Left lung (tissue), 10 donors: ENCODE data around the gene ULK4. TPM values are rescaled to one million over a fixed set of nuclear protein-coding genes. Genes with fewer than 3 reads are reported as not detected.

ENCODE experiments used
- ATAC-seq: fragments of 200-7000 bp; cut with Tn5 transposase; one replicate; pipeline ENCODE4 v1.9.1; 2020; ENCODE audit warnings: moderate library complexity
- DNase-seq, 4 donors: peaks; one replicate each; pipeline ENCODE4 v3.0.0-alpha.2; 2013 to 2020
- H3K27ac ChIP-seq, 2 donors: fragments of 200-600 bp; sonication (generic) in 1 of 2; one replicate each; pipeline versions ENCODE4 v1.5.0 to v1.8.0; 2020 to 2021
- H3K27me3 ChIP-seq, 2 donors: fragments of 200-600 bp; sonication (generic) in 1 of 2; one replicate each; pipeline versions ENCODE4 v1.5.0 to v1.8.0; 2020 to 2021
- H3K36me3 ChIP-seq, 2 donors: fragments of 200-600 bp; sonication (generic) in 1 of 2; one replicate each; pipeline versions ENCODE4 v1.5.0 to v1.8.0; 2020 to 2021
- H3K4me1 ChIP-seq, 2 donors: fragments of 200-600 bp; one replicate each; pipeline ENCODE4 v1.8.0; 2021
- H3K4me3 ChIP-seq, 2 donors: fragments of 200-600 bp; sonication (generic) in 1 of 2; one replicate each; pipeline versions ENCODE4 v1.5.0 to v1.8.0; 2020 to 2021; ENCODE audit warnings: mild to moderate bottlenecking in 1 of 2
- H3K9me3 ChIP-seq, 2 donors: fragments of 200-600 bp; sonication (generic) in 1 of 2; one replicate each; pipeline versions ENCODE4 v1.5.0 to v1.8.0; 2020 to 2021
- intact Hi-C, 2 donors: fragments of 100-400 bp; cut with DNase I; formaldehyde crosslinking; loops; one replicate each; pipeline versions ENCODE4 v1.11.2 to v1.14.2; 2022
- polyA plus RNA-seq, 6 donors: library from polyadenylated mRNA; unstranded; fragments of 120-200 nt; gene quantifications; one replicate each; pipeline ENCODE4 v1.2.1, GENCODE V29; 2013; ENCODE audit not compliant: insufficient read length in 6 of 6
- total RNA-seq, 2 donors: library from RNA; stranded (reverse); fragmentation: NEBNext Ultra II Directional; extraction: Animal tissue kit (Norgen Biotek cat#: 25700); gene quantifications; one replicate each; pipeline ENCODE4 v1.2.1, GENCODE V29; 2021
- TF ChIP-seq, protein P1 (sequence below), 2 donors: fragments of 200-600 bp; sonication (generic) in 1 of 2; IDR thresholded peaks; one replicate each; pipeline versions ENCODE4 v1.5.0 to v1.8.0; 2021; ENCODE audit warnings: antibody characterized with exemption in 2 of 2
- donor health status: DM: no; HTN: yes; CAD: no.
- donor health status: DM: no; HTN: no; CAD: no.

The ULK4 gene
- total and polyA plus RNA-seq, 8 donors, result 3.9 to 12.1 (median 5.6) TPM

DNA sequence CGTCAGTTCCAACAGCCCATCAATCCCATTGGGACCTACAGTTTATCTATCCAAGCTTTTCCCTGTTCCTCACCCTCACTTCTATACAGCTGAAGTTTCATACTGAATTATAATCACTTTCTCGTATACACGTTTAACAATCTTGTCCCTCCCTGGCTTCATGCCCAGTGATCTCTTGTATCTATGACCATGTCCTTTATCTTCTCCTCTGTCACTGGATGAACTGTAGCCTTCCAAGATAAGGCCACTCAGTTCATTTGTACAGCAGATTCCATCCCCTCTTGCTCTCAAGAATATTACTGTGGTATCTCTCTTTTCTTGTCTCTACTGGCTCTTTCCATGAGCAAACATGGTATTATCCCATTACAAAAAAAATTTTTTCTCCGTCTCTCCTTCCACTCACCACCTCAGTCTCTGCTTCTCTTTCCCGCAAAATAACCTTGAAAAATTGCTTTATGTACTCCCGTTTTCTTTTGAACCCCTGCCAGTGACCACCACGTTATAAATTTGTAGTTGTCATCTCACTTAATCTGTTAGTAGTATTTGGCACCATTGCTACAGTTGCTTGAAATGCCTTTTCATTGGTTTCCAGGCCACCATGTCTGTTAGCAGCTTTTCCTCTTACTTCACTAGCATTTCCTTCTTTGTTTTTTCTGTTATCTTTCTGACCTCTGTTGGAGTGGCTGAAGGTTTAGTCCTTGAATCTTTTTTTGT lies 753.2 kb downstream of the ULK4 start:
- Histone ChIP-seq H3K27ac (no peak overlapping the region), H3K27me3 (no peaks in the 10 kb centered on the region), H3K9me3 (no peaks in the 10 kb centered on the region), H3K4me3 (no peak overlapping the region), H3K4me1 (peaks cover 37 to 83% of the 10 kb centered on the region in 2 donors), H3K36me3 (no peaks in the 10 kb centered on the region)
- intact Hi-C loops, result no loop called here
- TF ChIP-seq, protein P1, sequence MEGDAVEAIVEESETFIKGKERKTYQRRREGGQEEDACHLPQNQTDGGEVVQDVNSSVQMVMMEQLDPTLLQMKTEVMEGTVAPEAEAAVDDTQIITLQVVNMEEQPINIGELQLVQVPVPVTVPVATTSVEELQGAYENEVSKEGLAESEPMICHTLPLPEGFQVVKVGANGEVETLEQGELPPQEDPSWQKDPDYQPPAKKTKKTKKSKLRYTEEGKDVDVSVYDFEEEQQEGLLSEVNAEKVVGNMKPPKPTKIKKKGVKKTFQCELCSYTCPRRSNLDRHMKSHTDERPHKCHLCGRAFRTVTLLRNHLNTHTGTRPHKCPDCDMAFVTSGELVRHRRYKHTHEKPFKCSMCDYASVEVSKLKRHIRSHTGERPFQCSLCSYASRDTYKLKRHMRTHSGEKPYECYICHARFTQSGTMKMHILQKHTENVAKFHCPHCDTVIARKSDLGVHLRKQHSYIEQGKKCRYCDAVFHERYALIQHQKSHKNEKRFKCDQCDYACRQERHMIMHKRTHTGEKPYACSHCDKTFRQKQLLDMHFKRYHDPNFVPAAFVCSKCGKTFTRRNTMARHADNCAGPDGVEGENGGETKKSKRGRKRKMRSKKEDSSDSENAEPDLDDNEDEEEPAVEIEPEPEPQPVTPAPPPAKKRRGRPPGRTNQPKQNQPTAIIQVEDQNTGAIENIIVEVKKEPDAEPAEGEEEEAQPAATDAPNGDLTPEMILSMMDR (IDR thresholded peaks at IDR 0.05), result no peak
- DNase-seq (no peak), ATAC-seq (no peak)

DNA sequence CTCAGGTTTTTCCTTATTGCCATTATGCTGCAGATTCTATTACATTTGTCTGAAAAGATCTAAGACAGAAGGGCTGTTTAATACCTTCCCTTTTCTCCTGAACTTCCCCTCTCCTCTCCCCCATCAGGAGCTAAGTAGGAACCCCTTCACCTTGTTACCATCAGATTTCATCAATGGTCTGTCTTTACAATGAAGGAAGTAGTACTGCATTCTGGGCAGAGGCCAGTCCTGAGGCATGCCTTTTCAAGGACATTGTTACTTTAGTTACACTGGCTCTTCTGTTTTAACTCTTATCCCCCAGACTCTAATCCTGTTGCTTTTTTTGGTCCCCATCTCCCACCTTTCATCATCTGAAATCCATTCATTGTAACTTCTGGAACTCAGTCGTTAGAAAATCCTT lies 754.5 kb downstream of the ULK4 start:
- Histone ChIP-seq H3K36me3 (no peaks in the 10 kb centered on the region), H3K9me3 (no peaks in the 10 kb centered on the region), H3K4me3 (no peak overlapping the region), H3K27me3 (no peaks in the 10 kb centered on the region), H3K4me1 (peaks cover 44 to 83% of the 10 kb centered on the region in 2 donors), H3K27ac (peak overlapping the region in 1 of 2 donors; percentile 4)
- TF ChIP-seq, protein P1 (IDR thresholded peaks at IDR 0.05), result no peak
- ATAC-seq, result no peak
- DNase-seq, result no peak
- intact Hi-C loops, result no loop called here

DNA sequence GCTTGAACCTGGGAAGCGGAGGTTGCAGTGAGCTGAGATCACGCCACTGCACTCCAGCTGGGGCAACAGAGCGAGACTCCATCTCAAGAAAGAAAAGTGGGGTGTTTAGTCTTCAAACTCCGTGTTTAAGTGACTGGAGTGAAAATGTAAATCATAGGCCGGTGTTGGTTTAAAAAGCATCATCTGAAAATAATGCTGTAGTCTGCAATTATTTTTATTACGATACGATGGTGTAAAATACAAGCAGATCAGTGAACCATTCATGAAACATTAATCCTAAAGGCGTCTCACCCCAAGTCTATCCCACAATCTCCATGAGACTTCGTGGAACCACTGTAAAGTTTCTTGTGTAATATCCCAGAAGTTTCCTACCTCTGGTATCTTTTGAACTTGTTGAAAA lies 756.3 kb downstream of the ULK4 start:
- Histone ChIP-seq H3K27me3 (no peaks in the 10 kb centered on the region), H3K9me3 (no peaks in the 10 kb centered on the region), H3K27ac (no peak overlapping the region), H3K36me3 (no peaks in the 10 kb centered on the region), H3K4me3 (no peak overlapping the region), H3K4me1 (peaks cover 46 to 90% of the 10 kb centered on the region in 2 donors)
- TF ChIP-seq, protein P1 (IDR thresholded peaks at IDR 0.05), result no peak
- intact Hi-C loops, result no loop called here
- DNase-seq (no peak), ATAC-seq (no peak)

DNA sequence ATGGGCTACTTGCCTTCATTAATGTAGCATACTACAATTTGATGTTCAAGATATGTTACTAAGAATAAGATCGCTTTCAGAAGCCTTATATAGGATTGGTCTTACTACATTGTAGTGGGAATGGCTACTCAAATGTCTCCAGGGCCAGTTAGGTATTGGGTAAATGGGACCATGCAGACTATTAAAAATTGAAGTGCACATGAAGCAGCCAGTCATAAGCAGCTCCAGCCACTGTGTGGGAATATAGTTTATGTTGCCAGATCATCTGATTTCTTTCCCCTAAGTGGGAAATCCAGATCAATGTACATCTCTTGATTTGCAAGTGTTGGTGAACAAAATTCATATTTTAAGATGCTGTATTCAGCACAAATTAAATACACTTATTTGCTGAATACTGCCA lies 757.5 kb downstream of the ULK4 start:
- intact Hi-C loops, result no loop called here
- DNase-seq, result no peak
- Histone ChIP-seq H3K9me3 (no peaks in the 10 kb centered on the region), H3K27me3 (no peaks in the 10 kb centered on the region), H3K4me1 (peaks cover 46 to 87% of the 10 kb centered on the region in 2 donors), H3K4me3 (no peak overlapping the region), H3K36me3 (no peaks in the 10 kb centered on the region), H3K27ac (no peak overlapping the region)
- no peak for ATAC-seq
- TF ChIP-seq, protein P1 (IDR thresholded peaks at IDR 0.05), result no peak

DNA sequence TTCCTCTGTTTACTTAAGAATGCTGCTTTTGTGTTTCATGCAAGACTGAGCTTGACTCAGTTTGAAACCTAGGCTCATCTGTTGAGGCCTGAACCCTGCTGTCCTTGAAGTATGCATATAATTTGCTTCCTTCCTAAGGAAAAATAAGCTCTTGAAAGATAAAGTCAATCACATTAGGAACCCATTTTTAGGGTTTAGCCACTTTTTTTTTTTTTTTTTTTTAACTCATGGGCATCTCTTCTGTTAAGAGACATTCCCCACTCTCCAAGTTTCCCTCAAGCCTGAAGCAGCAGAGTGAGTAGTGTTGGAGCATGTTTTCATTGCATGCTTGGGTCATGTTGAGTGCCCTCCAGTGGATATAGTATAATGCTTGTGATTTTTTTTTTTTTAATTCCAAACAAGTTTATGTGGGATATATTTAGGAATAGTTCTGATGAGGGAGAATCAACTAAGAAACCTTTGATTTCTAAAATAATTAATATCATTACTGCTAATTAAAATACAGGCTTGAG lies 759.0 kb downstream of the ULK4 start:
- Histone ChIP-seq H3K4me1 (peaks cover 41 to 79% of the 10 kb centered on the region in 2 donors), H3K9me3 (no peaks in the 10 kb centered on the region), H3K36me3 (no peaks in the 10 kb centered on the region), H3K4me3 (peak overlapping the region in 1 of 2 donors; percentile 73), H3K27ac (peak overlapping the region; percentile 1 to 99), H3K27me3 (no peaks in the 10 kb centered on the region)
- TF ChIP-seq, protein P1 (IDR thresholded peaks at IDR 0.05), result peak in 1 of 2 donors; percentile 15
- DNase-seq (peak in 2 of 4 donors; percentile 26 to 60), ATAC-seq (peak; percentile 26)
- intact Hi-C loops, result no loop called here
